Prostate gland (tissue), 2 donors: Measurements from ENCODE around the gene CYP4F8. TPM values are rescaled to one million over a fixed set of nuclear protein-coding genes. Genes with fewer than 3 reads are reported as not detected.

Source experiments
- DNase-seq: peaks from one replicate; pipeline ENCODE4 v3.0.0-alpha.2; 2019; ENCODE audit warnings: low spot score
- H3K27ac ChIP-seq, 2 donors: fragments of 200-600 bp; sonication (generic); 2 replicates each; pipeline ENCODE4 v1.5.1; 2017 to 2019
- H3K27me3 ChIP-seq: fragments of 200-600 bp; sonication (generic); replicated peaks from 2 replicates; pipeline ENCODE4 v1.5.1; 2019; ENCODE audit not compliant: insufficient read depth
- H3K36me3 ChIP-seq, 2 donors: fragments of 200-600 bp; sonication (generic); 1 replicate in 1 of 2; 2 replicates in 1 of 2; pipeline versions ENCODE4 v1.5.1 to v1.8.1; 2017 to 2019
- H3K4me1 ChIP-seq: fragments of 200-600 bp; sonication (generic); replicated peaks from 2 replicates; pipeline ENCODE4 v1.5.1; 2019
- H3K4me3 ChIP-seq, 2 donors: fragments of 200-600 bp; sonication (generic); 2 replicates each; pipeline ENCODE4 v1.5.1; 2017 to 2019
- H3K9me3 ChIP-seq: fragments of 200-600 bp; sonication (generic); 2 replicates; pipeline ENCODE4 v1.5.1; 2017
- CTCF ChIP-seq, 4 experiments: fragments of 200-600 bp in 2 of 4; fragments of 450-650 bp in 2 of 4; sonication (generic) in 2 of 4; IDR thresholded peaks; 1 replicate in 3 of 4; 2 replicates in 1 of 4; pipeline ENCODE4 v1.5.1; 2016 to 2019; ENCODE audit warnings: antibody characterized with exemption in 4 of 4, mild to moderate bottlenecking in 2 of 4, moderate library complexity in 2 of 4
- POLR2A ChIP-seq: fragments of 450-650 bp; IDR thresholded peaks from one replicate; pipeline ENCODE4 v1.6.1; 2016; ENCODE audit warnings: antibody characterized with exemption, mild to moderate bottlenecking
- POLR2AphosphoS5 ChIP-seq: sonication (generic); formaldehyde crosslinking; IDR thresholded peaks from one replicate; pipeline ENCODE4 v1.6.1; 2017; ENCODE audit warnings: antibody characterized with exemption
- WGBS: methylation state at CpG from one replicate; pipeline ENCODE4 v1.1.5; 2018; 5-methylcytosine and 5-hydroxymethylcytosine counted together
- intact Hi-C: fragments of 100-400 bp; cut with DNase I; formaldehyde crosslinking; loops from one replicate; pipeline ENCODE4 v1.14.2; 2022
- total RNA-seq, 2 donors: library from RNA; depleted of rRNA; stranded (reverse); fragments of >200 nt; gene quantifications; one replicate each; pipeline ENCODE4 v1.1.0, GENCODE V29; 2016

Gene CYP4F8
- total RNA-seq, 2 donors from 2014 or later = 14.9 to 67.3 TPM

GRCh38 chr19:15634105-15634504, 19.1 kb downstream of the CYP4F8 start:
- WGBS = 74% methylated on average over 3 of the region's 3 CpGs
- intact Hi-C loops = no loop called here
- no peak for DNase-seq
- Histone ChIP-seq H3K4me3 (no peak overlapping the region), H3K27ac (no peak overlapping the region), H3K4me1 (no peaks in the 10 kb centered on the region), H3K27me3 (no peaks in the 10 kb centered on the region), H3K36me3 (no peaks in the 10 kb centered on the region), H3K9me3 (no peaks in the 10 kb centered on the region)
- TF ChIP-seq CTCF (IDR thresholded peaks at IDR 0.05) (no peak), POLR2A (no peak), POLR2AphosphoS5 (no peak)

GRCh38 chr19:15635016-15635805, 20.2 kb downstream of the CYP4F8 start:
- Histone ChIP-seq H3K4me1 (no peaks in the 10 kb centered on the region), H3K27ac (no peak overlapping the region), H3K4me3 (no peak overlapping the region), H3K36me3 (no peaks in the 10 kb centered on the region), H3K27me3 (no peaks in the 10 kb centered on the region), H3K9me3 (no peaks in the 10 kb centered on the region)
- 64% methylated on average over 2 of the region's 2 CpGs for WGBS
- no peak for TF ChIP-seq CTCF (IDR thresholded peaks at IDR 0.05)
- no peak for TF ChIP-seq POLR2A
- no peak for TF ChIP-seq POLR2AphosphoS5
- intact Hi-C loops = no loop called here
- no peak for DNase-seq

- no peak overlapping the region for H3K27ac ChIP-seq
- H3K9me3 ChIP-seq = no peaks in the 10 kb centered on the region
- no peak for DNase-seq
- H3K36me3 ChIP-seq = no peaks in the 10 kb centered on the region
- no peaks in the 10 kb centered on the region for H3K4me1 ChIP-seq
- WGBS = 97% methylated on average over 2 of the region's 2 CpGs
- no peaks in the 10 kb centered on the region for H3K27me3 ChIP-seq
- no peak for TF ChIP-seq POLR2AphosphoS5
- no peak for TF ChIP-seq CTCF (IDR thresholded peaks at IDR 0.05)
- no peak for TF ChIP-seq POLR2A
- no peak overlapping the region for H3K4me3 ChIP-seq
- intact Hi-C loops = no loop called here
Observed at GRCh38 chr19:15636026-15636425, 21.0 kb downstream of the CYP4F8 start.

GRCh38 chr19:15639596-15639995, 24.6 kb downstream of the CYP4F8 start:
- H3K27me3 ChIP-seq = no peaks in the 10 kb centered on the region
- no peaks in the 10 kb centered on the region for H3K9me3 ChIP-seq
- DNase-seq = no peak
- intact Hi-C loops = no loop called here
- no peak overlapping the region for H3K27ac ChIP-seq
- no peaks in the 10 kb centered on the region for H3K4me1 ChIP-seq
- no peak overlapping the region for H3K4me3 ChIP-seq
- no peak for TF ChIP-seq POLR2AphosphoS5
- TF ChIP-seq CTCF (IDR thresholded peaks at IDR 0.05) = no peak
- no peak for TF ChIP-seq POLR2A
- no peaks in the 10 kb centered on the region for H3K36me3 ChIP-seq

- Histone ChIP-seq H3K27me3 (no peaks in the 10 kb centered on the region), H3K9me3 (no peaks in the 10 kb centered on the region), H3K36me3 (no peaks in the 10 kb centered on the region), H3K4me1 (no peaks in the 10 kb centered on the region), H3K4me3 (no peak within 1 kb of the TSS), H3K27ac (no peak within 1 kb of the TSS)
- TF ChIP-seq CTCF (IDR thresholded peaks at IDR 0.05) = no peak
- peak; percentile 11 for TF ChIP-seq POLR2A
- peak; percentile 79 for DNase-seq
- intact Hi-C loops = no loop called here
- WGBS = 33% methylated on average over 6 of the region's 6 CpGs
Observed at GRCh38 chr19:15640294-15640903, 25.4 kb downstream of the CYP4F8 start, which contains the start of gene CYP4F3. TSS of gene CYP4F3 (plus strand) at chr19:15640897. CDS start at chr19:15641416, 519 bp downstream.
